ENCODE measurements around the gene AP2A2. TPM values are rescaled to one million over a fixed set of nuclear protein-coding genes. Genes with fewer than 3 reads are reported as not detected.

AP2A2 gene
- total RNA-seq, 3 donors from 2014 or later: 44.6 to 112 (median 54.7) TPM

- intact Hi-C loops (cut with DNase I; ENCODE audit: low total_unique reads): no loop called here
- no peaks in the 10 kb centered on the region for H3K9me3 ChIP-seq
- TF ChIP-seq CTCF (IDR thresholded peaks at IDR 0.05) (no peak), POLR2A (IDR thresholded peaks at IDR 0.05) (no peak), POLR2AphosphoS5 (IDR thresholded peaks at IDR 0.05) (no peak)
- peaks cover 0 to 7% of the 10 kb centered on the region in 2 donors for H3K27me3 ChIP-seq
- no peak overlapping the region for H3K4me3 ChIP-seq
- no peaks in the 10 kb centered on the region for H3K4me1 ChIP-seq
- H3K36me3 ChIP-seq: no peaks in the 10 kb centered on the region
- H3K27ac ChIP-seq: no peak overlapping the region
- no peak for DNase-seq (ENCODE audit: low spot score in 2 of 2)
These were observed 102.5 kb downstream of the AP2A2 start for GRCh38 chr11:1028291-1028540.

GRCh38 chr11:1028616-1029015 lies 102.9 kb downstream of the AP2A2 start:
- Histone ChIP-seq H3K27me3 (peaks cover 0 to 7% of the 10 kb centered on the region in 2 donors), H3K9me3 (no peaks in the 10 kb centered on the region), H3K4me1 (no peaks in the 10 kb centered on the region), H3K27ac (no peak overlapping the region), H3K36me3 (no peaks in the 10 kb centered on the region), H3K4me3 (no peak overlapping the region)
- intact Hi-C loops (cut with DNase I; ENCODE audit: low total_unique reads): no loop called here
- no peak for DNase-seq (ENCODE audit: low spot score in 2 of 2)
- TF ChIP-seq POLR2AphosphoS5 (IDR thresholded peaks at IDR 0.05) (no peak), CTCF (IDR thresholded peaks at IDR 0.05) (no peak)

GRCh38 chr11:1029051-1029450 lies 103.4 kb downstream of the AP2A2 start:
- Histone ChIP-seq H3K27ac (no peak overlapping the region), H3K4me1 (no peaks in the 10 kb centered on the region), H3K27me3 (peaks cover 0 to 7% of the 10 kb centered on the region in 2 donors), H3K9me3 (no peaks in the 10 kb centered on the region), H3K36me3 (no peaks in the 10 kb centered on the region), H3K4me3 (no peak overlapping the region)
- intact Hi-C loops (cut with DNase I; ENCODE audit: low total_unique reads): no loop called here
- no peak for DNase-seq (ENCODE audit: low spot score in 2 of 2)
- no peak for TF ChIP-seq POLR2AphosphoS5 (IDR thresholded peaks at IDR 0.05)
- no peak for TF ChIP-seq CTCF (IDR thresholded peaks at IDR 0.05)
- no peak for TF ChIP-seq POLR2A (IDR thresholded peaks at IDR 0.05)

- DNase-seq (ENCODE audit: low spot score in 2 of 2): no peak
- no peaks in the 10 kb centered on the region for H3K9me3 ChIP-seq
- H3K4me3 ChIP-seq: no peak overlapping the region
- no peak overlapping the region for H3K27ac ChIP-seq
- TF ChIP-seq POLR2A (IDR thresholded peaks at IDR 0.05) (no peak), CTCF (IDR thresholded peaks at IDR 0.05) (no peak), POLR2AphosphoS5 (IDR thresholded peaks at IDR 0.05) (no peak)
- intact Hi-C loops (cut with DNase I; ENCODE audit: low total_unique reads): no loop called here
- H3K36me3 ChIP-seq: no peaks in the 10 kb centered on the region
- H3K27me3 ChIP-seq: peaks cover 0 to 13% of the 10 kb centered on the region in 2 donors
- no peaks in the 10 kb centered on the region for H3K4me1 ChIP-seq
These were observed 104.0 kb downstream of the AP2A2 start for GRCh38 chr11:1029654-1030053.

GRCh38 chr11:1030086-1030485 lies 104.4 kb downstream of the AP2A2 start:
- intact Hi-C loops (cut with DNase I; ENCODE audit: low total_unique reads): no loop called here
- no peaks in the 10 kb centered on the region for H3K9me3 ChIP-seq
- peaks cover 0 to 18% of the 10 kb centered on the region in 2 donors for H3K27me3 ChIP-seq
- TF ChIP-seq POLR2AphosphoS5 (IDR thresholded peaks at IDR 0.05): no peak
- TF ChIP-seq CTCF (IDR thresholded peaks at IDR 0.05): no peak
- no peak for TF ChIP-seq POLR2A (IDR thresholded peaks at IDR 0.05)
- DNase-seq (ENCODE audit: low spot score in 2 of 2): no peak
- H3K36me3 ChIP-seq: no peaks in the 10 kb centered on the region
- H3K4me1 ChIP-seq: no peaks in the 10 kb centered on the region
- no peak overlapping the region for H3K4me3 ChIP-seq
- no peak overlapping the region for H3K27ac ChIP-seq

All from breast epithelium (tissue), 4 donors.